Spleen (tissue), 11 donors: ENCODE data around the gene FRMD1. TPM values are rescaled to one million over a fixed set of nuclear protein-coding genes. Genes with fewer than 3 reads are reported as not detected.

Experiments used
- DNase-seq: peaks from one replicate; pipeline ENCODE4 v3.0.0-alpha.2; 2020
- H3K27ac ChIP-seq, 8 donors: fragments of 200-600 bp; sonication (generic) in 7 of 8; 1 replicate in 4 of 8; 2 replicates in 4 of 8; pipeline versions ENCODE4 v1.5.0 to v1.8.0; 2016 to 2021; ENCODE audit warnings: inconsistent platforms in 4 of 8, mild to moderate bottlenecking in 4 of 8, moderate library complexity in 1 of 8
- H3K27me3 ChIP-seq, 7 donors: fragments of 200-600 bp; sonication (generic) in 6 of 7; replicated peaks in 1 of 7; 1 replicate in 4 of 7; 2 replicates in 3 of 7; pipeline versions ENCODE4 v1.5.0 to v1.8.0; 2016 to 2021; ENCODE audit warnings: inconsistent platforms in 3 of 7, mild to moderate bottlenecking in 1 of 7
- H3K36me3 ChIP-seq, 6 donors: fragments of 200-600 bp; sonication (generic) in 5 of 6; 1 replicate in 4 of 6; 2 replicates in 2 of 6; pipeline versions ENCODE4 v1.5.0 to v1.8.0; 2016 to 2021; ENCODE audit warnings: inconsistent platforms in 2 of 6
- H3K4me1 ChIP-seq, 6 donors: fragments of 200-600 bp; sonication (generic) in 5 of 6; 1 replicate in 3 of 6; 2 replicates in 3 of 6; pipeline versions ENCODE4 v1.5.0 to v1.8.0; 2016 to 2021; ENCODE audit warnings: inconsistent platforms in 3 of 6
- H3K4me3 ChIP-seq, 8 donors: fragments of 200-600 bp; sonication (generic) in 7 of 8; 1 replicate in 4 of 8; 2 replicates in 4 of 8; pipeline versions ENCODE4 v1.5.0 to v1.8.0; 2016 to 2021; ENCODE audit warnings: inconsistent platforms in 4 of 8, mild to moderate bottlenecking in 4 of 8, moderate library complexity in 2 of 8
- H3K9me3 ChIP-seq, 8 donors: fragments of 200-600 bp; sonication (generic) in 7 of 8; 1 replicate in 4 of 8; 2 replicates in 4 of 8; pipeline versions ENCODE4 v1.5.0 to v1.8.0; 2016 to 2021; ENCODE audit warnings: inconsistent platforms in 4 of 8
- POLR2A ChIP-seq, 3 donors: fragments of 450-650 bp; IDR thresholded peaks; one replicate each; pipeline ENCODE4 v1.5.1; 2017; ENCODE audit warnings: antibody characterized with exemption in 3 of 3, mild to moderate bottlenecking in 1 of 3
- POLR2AphosphoS5 ChIP-seq, 3 donors: sonication (generic); formaldehyde crosslinking; IDR thresholded peaks; one replicate each; pipeline ENCODE4 v1.5.1; 2017; ENCODE audit warnings: antibody characterized with exemption in 3 of 3
- WGBS, 5 donors: extraction: QIAGEN DNeasy Blood & Tissue Kit in 3 of 5; methylation state at CpG; one replicate each; pipeline versions ENCODE4 v1.1.5 to v1.1.7; 2013 to 2018; 5-methylcytosine and 5-hydroxymethylcytosine counted together
- intact Hi-C: fragments of 100-400 bp; cut with DNase I; formaldehyde crosslinking; loops from one replicate; pipeline ENCODE4 v1.15.0; 2023; ENCODE audit warnings: low total_unique reads
- polyA plus RNA-seq, 3 donors: library from polyadenylated mRNA; stranded (reverse); fragments of 200-250 nt; gene quantifications; one replicate each; pipeline ENCODE4 v1.2.1, GENCODE V29; 2013
- total RNA-seq, 7 donors: library from RNA; depleted of rRNA in 3 of 7; stranded (reverse); fragments of >200 nt in 3 of 7; fragmentation: NEBNext Ultra II Directional in 4 of 7; extraction: Animal tissue kit (Norgen Biotek cat#: 25700) in 4 of 7; gene quantifications; one replicate each; pipeline versions ENCODE4 v1.1.0 to v1.2.1, GENCODE V29; 2016 to 2021
- TF ChIP-seq, protein P1 (sequence below), 11 experiments: fragments of 200-600 bp in 7 of 11; fragments of 450-650 bp in 4 of 11; sonication (generic) in 4 of 11; IDR thresholded peaks in 8 of 11; conservative IDR thresholded peaks in 3 of 11; 1 replicate in 7 of 11; 2 replicates in 4 of 11; pipeline versions ENCODE4 v1.4.0 to v1.8.0; 2016 to 2021; ENCODE audit warnings: antibody characterized with exemption in 11 of 11, inconsistent platforms in 4 of 11, mild to moderate bottlenecking in 1 of 11
- donor health status: healthy with polysubstance abuse.
- donor health status: DM: no; HTN: no; CAD: no; lungs with moderate emphysema.
- donor health status: DM: no; HTN: no; CAD: no.
- donor health status: Bipolar disorder and iron deficiency.
- donor health status: healthy.
- donor health status: DM: no; HTN: no; CAD: no.
- donor health status: DM: yes; HTN: yes; CAD: no.

Gene FRMD1
- total and polyA plus RNA-seq, 10 donors: 0.14 to 9.5 (median 1.5) TPM

DNA sequence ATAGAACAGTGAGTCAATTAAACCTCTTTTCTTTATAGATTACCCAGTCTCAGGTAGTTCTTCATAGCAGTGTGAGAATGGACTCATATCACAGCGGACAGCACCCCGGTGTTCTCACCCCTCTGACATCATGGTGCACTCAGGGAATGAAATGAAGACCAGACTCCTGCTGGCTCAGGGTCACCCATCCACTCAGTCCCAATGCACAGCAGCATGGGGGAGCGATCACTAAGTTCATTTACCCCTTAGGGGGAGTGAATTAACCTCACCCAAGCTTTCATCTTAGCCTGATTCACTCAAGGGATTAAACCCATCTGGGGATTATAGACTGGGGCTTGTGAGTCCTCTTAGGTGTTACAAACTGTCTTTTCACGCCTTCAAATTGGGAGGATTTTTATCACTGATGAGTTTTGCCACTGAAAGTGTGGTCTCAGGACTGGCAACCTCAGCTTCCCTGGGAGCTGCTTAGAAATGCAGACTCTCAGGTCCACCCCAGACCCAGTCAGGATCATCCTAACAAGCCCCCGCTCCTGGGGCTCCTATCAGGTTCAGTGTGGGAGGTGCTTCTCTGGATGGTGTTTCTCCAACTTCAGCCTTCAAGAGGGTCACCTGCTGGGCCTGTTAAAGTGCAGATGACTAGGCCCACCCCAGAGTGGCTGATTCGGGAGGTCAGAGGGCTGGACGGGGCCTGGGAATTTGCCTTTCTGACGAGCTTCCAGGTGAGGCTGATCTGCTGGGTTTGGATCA is 44.3 kb upstream of the FRMD1 start:
- Histone ChIP-seq H3K4me3 (no peak overlapping the region), H3K27ac (no peak overlapping the region), H3K4me1 (no peaks in the 10 kb centered on the region), H3K36me3 (no peaks in the 10 kb centered on the region), H3K9me3 (peaks cover 0 to 3% (median 0%) of the 10 kb centered on the region in 8 donors), H3K27me3 (no peaks in the 10 kb centered on the region)
- 67 to 86% (median 77%) methylated on average over 7 to 8 of the region's 8 CpGs for WGBS, 5 donors
- peak; percentile 27 for DNase-seq
- intact Hi-C loops: no loop called here
- TF ChIP-seq POLR2A (IDR thresholded peaks at IDR 0.05) (no peak), POLR2AphosphoS5 (IDR thresholded peaks at IDR 0.05) (no peak)
- TF ChIP-seq, protein P1, sequence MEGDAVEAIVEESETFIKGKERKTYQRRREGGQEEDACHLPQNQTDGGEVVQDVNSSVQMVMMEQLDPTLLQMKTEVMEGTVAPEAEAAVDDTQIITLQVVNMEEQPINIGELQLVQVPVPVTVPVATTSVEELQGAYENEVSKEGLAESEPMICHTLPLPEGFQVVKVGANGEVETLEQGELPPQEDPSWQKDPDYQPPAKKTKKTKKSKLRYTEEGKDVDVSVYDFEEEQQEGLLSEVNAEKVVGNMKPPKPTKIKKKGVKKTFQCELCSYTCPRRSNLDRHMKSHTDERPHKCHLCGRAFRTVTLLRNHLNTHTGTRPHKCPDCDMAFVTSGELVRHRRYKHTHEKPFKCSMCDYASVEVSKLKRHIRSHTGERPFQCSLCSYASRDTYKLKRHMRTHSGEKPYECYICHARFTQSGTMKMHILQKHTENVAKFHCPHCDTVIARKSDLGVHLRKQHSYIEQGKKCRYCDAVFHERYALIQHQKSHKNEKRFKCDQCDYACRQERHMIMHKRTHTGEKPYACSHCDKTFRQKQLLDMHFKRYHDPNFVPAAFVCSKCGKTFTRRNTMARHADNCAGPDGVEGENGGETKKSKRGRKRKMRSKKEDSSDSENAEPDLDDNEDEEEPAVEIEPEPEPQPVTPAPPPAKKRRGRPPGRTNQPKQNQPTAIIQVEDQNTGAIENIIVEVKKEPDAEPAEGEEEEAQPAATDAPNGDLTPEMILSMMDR (IDR thresholded peaks at IDR 0.05 in 8 of 11, conservative IDR thresholded peaks at IDR 0.05 in 3 of 11): no peak

DNA sequence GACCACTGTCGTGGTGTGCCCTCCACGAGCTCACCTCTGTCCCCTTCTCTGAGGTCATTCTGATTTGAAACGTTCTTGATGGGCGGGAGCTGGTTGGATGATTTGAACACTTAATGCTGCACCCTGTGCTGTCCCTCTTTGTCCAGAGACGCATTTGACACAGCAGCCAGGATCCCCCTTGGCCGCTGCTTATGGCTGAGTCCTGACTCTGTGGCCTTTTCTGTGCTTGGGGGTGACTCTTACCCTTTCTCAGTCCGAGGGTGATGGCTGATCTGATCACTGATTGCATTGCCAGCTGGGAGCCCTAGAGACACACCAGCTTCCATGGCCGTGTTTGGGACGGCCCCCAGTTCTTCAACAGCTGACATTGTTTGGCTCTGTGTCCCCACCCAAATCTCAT is 43.5 kb upstream of the FRMD1 start:
- Histone ChIP-seq H3K27ac (no peak overlapping the region), H3K4me3 (no peak overlapping the region), H3K36me3 (no peaks in the 10 kb centered on the region), H3K4me1 (no peaks in the 10 kb centered on the region), H3K9me3 (peaks cover 0 to 3% (median 0%) of the 10 kb centered on the region in 8 donors), H3K27me3 (no peaks in the 10 kb centered on the region)
- intact Hi-C loops: no loop called here
- DNase-seq: no peak
- TF ChIP-seq POLR2AphosphoS5 (IDR thresholded peaks at IDR 0.05) (no peak), POLR2A (IDR thresholded peaks at IDR 0.05) (no peak)
- TF ChIP-seq, protein P1 (IDR thresholded peaks at IDR 0.05 in 8 of 11, conservative IDR thresholded peaks at IDR 0.05 in 3 of 11): no peak
- WGBS, 5 donors: 81 to 88% (median 86%) methylated on average over 9 of the region's 9 CpGs

DNA sequence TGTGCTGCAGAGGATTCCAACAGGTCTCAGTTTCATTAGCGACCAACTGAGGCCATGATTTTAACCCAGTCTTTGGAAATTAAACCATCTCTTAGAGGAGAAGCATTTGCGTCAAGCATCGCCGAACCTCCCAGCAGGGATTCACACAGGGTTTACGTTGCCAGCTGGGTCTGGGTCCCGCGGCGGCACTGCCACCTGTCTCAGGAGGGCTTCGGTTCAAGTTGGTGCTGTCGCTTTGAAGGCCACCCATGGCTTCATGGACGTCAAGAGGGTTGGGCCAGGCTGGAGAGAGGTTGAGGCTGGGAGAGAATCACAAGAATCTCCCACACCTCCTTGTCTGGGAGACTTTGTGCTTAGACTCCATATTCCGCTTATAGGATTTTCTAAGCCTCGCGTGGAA is 43.0 kb upstream of the FRMD1 start:
- 88 to 93% (median 90%) methylated on average over 14 of the region's 14 CpGs for WGBS, 5 donors

DNA sequence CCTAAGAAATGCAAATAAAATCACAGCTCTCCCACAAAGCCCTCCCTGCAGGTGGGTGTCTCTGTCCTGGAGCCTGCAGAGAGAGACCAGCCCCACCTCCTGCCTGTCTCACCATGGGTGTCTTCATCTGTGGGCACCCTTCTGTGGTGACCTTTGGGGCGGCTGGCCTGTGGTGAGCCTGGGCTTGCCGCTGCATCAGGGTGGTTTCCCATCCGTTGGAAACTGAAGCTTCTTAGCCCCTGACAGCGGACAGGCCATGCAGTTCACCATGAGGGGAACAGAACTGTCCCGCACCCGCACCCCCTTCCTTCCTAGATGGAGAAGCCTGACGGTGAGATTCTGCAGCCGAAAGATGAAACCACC is 42.3 kb upstream of the FRMD1 start:
- Histone ChIP-seq H3K4me1 (peaks cover 0 to 3% (median 0%) of the 10 kb centered on the region in 6 donors), H3K4me3 (no peak overlapping the region), H3K9me3 (peaks cover 0 to 3% (median 0%) of the 10 kb centered on the region in 8 donors), H3K36me3 (no peaks in the 10 kb centered on the region), H3K27me3 (no peaks in the 10 kb centered on the region), H3K27ac (no peak overlapping the region)
- intact Hi-C loops: no loop called here
- WGBS, 5 donors: 78 to 90% (median 89%) methylated on average over 8 of the region's 8 CpGs
- TF ChIP-seq, protein P1 (IDR thresholded peaks at IDR 0.05 in 8 of 11, conservative IDR thresholded peaks at IDR 0.05 in 3 of 11): no peak
- TF ChIP-seq POLR2A (IDR thresholded peaks at IDR 0.05) (no peak), POLR2AphosphoS5 (IDR thresholded peaks at IDR 0.05) (no peak)
- DNase-seq: peak; percentile 61

More for the DNA sequence above, 43.0 kb upstream of the FRMD1 start:
- TF ChIP-seq POLR2AphosphoS5 (IDR thresholded peaks at IDR 0.05) (no peak), POLR2A (IDR thresholded peaks at IDR 0.05) (no peak)
- TF ChIP-seq, protein P1 (IDR thresholded peaks at IDR 0.05 in 8 of 11, conservative IDR thresholded peaks at IDR 0.05 in 3 of 11): no peak
- Histone ChIP-seq H3K36me3 (no peaks in the 10 kb centered on the region), H3K4me1 (peaks cover 0 to 3% (median 0%) of the 10 kb centered on the region in 6 donors), H3K27me3 (no peaks in the 10 kb centered on the region), H3K27ac (no peak overlapping the region), H3K9me3 (peaks cover 0 to 3% (median 0%) of the 10 kb centered on the region in 8 donors), H3K4me3 (no peak overlapping the region)
- intact Hi-C loops: no loop called here
- DNase-seq: peak; percentile 54
